Measurements from ENCODE around the gene PPFIA1.

The PPFIA1 gene

DNA sequence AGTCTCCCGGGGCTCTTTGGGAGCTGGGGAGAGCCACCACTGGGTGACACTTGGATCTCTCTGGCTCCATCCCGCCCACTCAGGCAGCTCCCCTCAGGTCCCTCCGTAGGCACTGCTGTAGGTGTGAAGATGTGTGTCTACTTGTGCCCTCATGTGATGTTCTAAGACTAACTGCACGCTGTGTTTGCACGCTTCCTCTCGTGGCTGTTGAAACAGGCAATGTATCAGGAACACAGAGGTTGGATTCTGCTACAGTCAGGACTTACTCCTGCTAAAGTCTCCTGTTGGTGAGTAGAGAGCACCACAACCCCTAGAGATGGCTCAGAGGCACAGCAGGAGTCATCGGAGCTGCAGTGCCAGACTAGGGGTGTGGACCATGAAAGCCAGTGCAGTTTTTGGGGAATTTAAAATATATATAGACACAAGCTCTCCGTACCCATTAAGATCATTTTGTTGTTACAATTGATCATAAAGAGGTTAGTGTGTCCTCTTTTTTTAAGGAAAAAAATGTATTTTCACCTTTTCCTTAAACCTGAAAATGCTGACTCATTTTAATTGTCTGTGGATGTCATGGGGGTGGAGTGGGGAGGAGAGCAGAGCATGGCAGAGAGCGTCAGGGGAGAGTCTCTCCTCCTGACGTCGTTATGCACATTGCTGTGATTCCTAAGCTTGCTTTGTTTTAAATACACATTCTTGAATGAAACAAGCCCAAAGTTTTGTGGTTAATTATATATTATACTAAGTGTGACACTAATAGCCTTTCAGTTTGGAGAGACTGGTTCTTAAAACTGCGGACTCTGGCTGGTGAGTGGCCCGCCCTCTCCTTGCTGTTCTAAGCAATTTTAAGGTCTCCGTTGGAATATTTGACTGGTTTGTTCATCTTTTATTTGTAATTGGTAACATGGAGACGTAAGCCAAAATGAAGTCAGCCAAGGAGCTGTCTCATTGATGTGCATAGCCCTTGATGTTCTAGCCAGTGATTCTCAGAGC lies 111.7 kb downstream of the PPFIA1 start:
- Histone ChIP-seq H4K91ac (ENCODE audit: low read depth, low read length) (no peak overlapping the region), H3K18ac (ENCODE audit: low read length) (no peak overlapping the region), H4K12ac (ENCODE audit: low read depth, low read length) (no peak overlapping the region), H2BK12ac (ENCODE audit: low read length) (no peak overlapping the region), H3K79me2 (ENCODE audit: control insufficient read depth, insufficient read depth, low read length, poor library complexity) (no peaks in the 10 kb centered on the region), H3K23ac (ENCODE audit: low read length) (no peak overlapping the region), H3K27me3 (ENCODE audit: insufficient read depth, low read length) (no peaks in the 10 kb centered on the region), H3K27ac (ENCODE audit: low read depth, low read length) (peak overlapping the region; percentile 4), H3K14ac (ENCODE audit: low read length) (no peak overlapping the region), H3K4ac (ENCODE audit: low read depth, low read length) (no peak overlapping the region), H3K79me1 (ENCODE audit: low read length) (no peaks in the 10 kb centered on the region), H3K4me2 (ENCODE audit: low read length) (no peak overlapping the region), H3K36me3 (ENCODE audit: control insufficient read depth in 1 of 2, insufficient read depth in 2 of 2, low read length in 2 of 2) (peaks cover 28 to 32% of the 10 kb centered on the region in 2 experiments), H3K9me3 (ENCODE audit: insufficient read depth, low read depth, low read length) (no peaks in the 10 kb centered on the region), H2AFZ (ENCODE audit: insufficient read depth, low read length, poor library complexity) (no peak overlapping the region), H2BK5ac (ENCODE audit: low read depth, low read length, poor library complexity) (no peak overlapping the region), H2BK120ac (ENCODE audit: insufficient read depth, low read length, poor library complexity) (no peak overlapping the region), H2AK5ac (ENCODE audit: low read length) (no peak overlapping the region), H3K9ac (ENCODE audit: low read length) (no peak overlapping the region), H3K4me1 (ENCODE audit: control insufficient read depth in 1 of 2, insufficient read depth in 2 of 2, low read length in 2 of 2) (peaks cover 0 to 3% of the 10 kb centered on the region in 2 experiments), H3K4me3 (ENCODE audit: low read depth, low read length) (no peak overlapping the region), H4K8ac (ENCODE audit: low read depth, low read length) (no peak overlapping the region)
- no CpG with 5 or more reads among the region's 15 CpGs for WGBS (ENCODE audit: extremely low coverage, insufficient coverage, insufficient read length)
- peak in 1 of 2 donors; percentile 38 for DNase-seq

- H2BK12ac ChIP-seq (ENCODE audit: low read length): no peak overlapping the region
- H3K9ac ChIP-seq (ENCODE audit: low read length): no peak overlapping the region
- H4K91ac ChIP-seq (ENCODE audit: low read depth, low read length): no peak overlapping the region
- no peak overlapping the region for H3K27ac ChIP-seq (ENCODE audit: low read depth, low read length)
- H3K14ac ChIP-seq (ENCODE audit: low read length): no peak overlapping the region
- no peak overlapping the region for H4K12ac ChIP-seq (ENCODE audit: low read depth, low read length)
- H3K27me3 ChIP-seq (ENCODE audit: insufficient read depth, low read length): no peaks in the 10 kb centered on the region
- H3K36me3 ChIP-seq (ENCODE audit: control insufficient read depth in 1 of 2, insufficient read depth in 2 of 2, low read length in 2 of 2): peaks cover 19 to 21% of the 10 kb centered on the region in 2 experiments
- H3K4me3 ChIP-seq (ENCODE audit: low read depth, low read length): no peak overlapping the region
- no peak overlapping the region for H3K23ac ChIP-seq (ENCODE audit: low read length)
- no peak overlapping the region for H3K4me2 ChIP-seq (ENCODE audit: low read length)
- H3K4me1 ChIP-seq (ENCODE audit: control insufficient read depth in 1 of 2, insufficient read depth in 2 of 2, low read length in 2 of 2): peaks cover 0 to 3% of the 10 kb centered on the region in 2 experiments
- no peak overlapping the region for H2AK5ac ChIP-seq (ENCODE audit: low read length)
- no peak for DNase-seq
- H3K79me2 ChIP-seq (ENCODE audit: control insufficient read depth, insufficient read depth, low read length, poor library complexity): no peaks in the 10 kb centered on the region
- no peak overlapping the region for H2AFZ ChIP-seq (ENCODE audit: insufficient read depth, low read length, poor library complexity)
- H3K18ac ChIP-seq (ENCODE audit: low read length): no peak overlapping the region
- WGBS (ENCODE audit: extremely low coverage, insufficient coverage, insufficient read length): no CpG with 5 or more reads among the region's 11 CpGs
- H3K9me3 ChIP-seq (ENCODE audit: insufficient read depth, low read depth, low read length): no peaks in the 10 kb centered on the region
- no peak overlapping the region for H3K4ac ChIP-seq (ENCODE audit: low read depth, low read length)
- no peak overlapping the region for H2BK120ac ChIP-seq (ENCODE audit: insufficient read depth, low read length, poor library complexity)
- no peak overlapping the region for H4K8ac ChIP-seq (ENCODE audit: low read depth, low read length)
- H2BK5ac ChIP-seq (ENCODE audit: low read depth, low read length, poor library complexity): no peak overlapping the region
- no peaks in the 10 kb centered on the region for H3K79me1 ChIP-seq (ENCODE audit: low read length)
Observed at GRCh38 chr11:70383664-70384565, 113.4 kb downstream of the PPFIA1 start.

- Histone ChIP-seq H3K9ac (ENCODE audit: low read length) (no peak overlapping the region), H3K14ac (ENCODE audit: low read length) (no peak overlapping the region), H2AK5ac (ENCODE audit: low read length) (no peak overlapping the region), H3K79me1 (ENCODE audit: low read length) (peaks cover 5% of the 10 kb centered on the region), H3K9me3 (ENCODE audit: insufficient read depth, low read depth, low read length) (no peaks in the 10 kb centered on the region), H3K4me3 (ENCODE audit: low read depth, low read length) (no peak overlapping the region), H3K27ac (ENCODE audit: low read depth, low read length) (no peak overlapping the region), H3K4me1 (ENCODE audit: control insufficient read depth in 1 of 2, insufficient read depth in 2 of 2, low read length in 2 of 2) (peaks cover 6 to 8% of the 10 kb centered on the region in 2 experiments), H4K12ac (ENCODE audit: low read depth, low read length) (no peak overlapping the region), H3K23ac (ENCODE audit: low read length) (no peak overlapping the region), H3K18ac (ENCODE audit: low read length) (no peak overlapping the region), H4K8ac (ENCODE audit: low read depth, low read length) (no peak overlapping the region), H3K4ac (ENCODE audit: low read depth, low read length) (no peak overlapping the region), H2BK120ac (ENCODE audit: insufficient read depth, low read length, poor library complexity) (no peak overlapping the region), H3K27me3 (ENCODE audit: insufficient read depth, low read length) (no peaks in the 10 kb centered on the region), H2AFZ (ENCODE audit: insufficient read depth, low read length, poor library complexity) (no peak overlapping the region), H3K4me2 (ENCODE audit: low read length) (no peak overlapping the region), H2BK5ac (ENCODE audit: low read depth, low read length, poor library complexity) (no peak overlapping the region), H3K36me3 (ENCODE audit: control insufficient read depth in 1 of 2, insufficient read depth in 2 of 2, low read length in 2 of 2) (peaks cover 18% of the 10 kb centered on the region in 2 experiments), H4K91ac (ENCODE audit: low read depth, low read length) (no peak overlapping the region), H3K79me2 (ENCODE audit: control insufficient read depth, insufficient read depth, low read length, poor library complexity) (no peaks in the 10 kb centered on the region), H2BK12ac (ENCODE audit: low read length) (no peak overlapping the region)
- WGBS (ENCODE audit: extremely low coverage, insufficient coverage, insufficient read length): no CpG with 5 or more reads among the region's 18 CpGs
- DNase-seq: no peak
Observed at GRCh38 chr11:70384566-70385152, 114.2 kb downstream of the PPFIA1 start.

- no peak overlapping the region for H3K4me2 ChIP-seq (ENCODE audit: low read length)
- no peak overlapping the region for H3K9ac ChIP-seq (ENCODE audit: low read length)
- H3K9me3 ChIP-seq (ENCODE audit: insufficient read depth, low read depth, low read length): no peaks in the 10 kb centered on the region
- no peak overlapping the region for H3K18ac ChIP-seq (ENCODE audit: low read length)
- no peak for DNase-seq
- no peaks in the 10 kb centered on the region for H3K79me2 ChIP-seq (ENCODE audit: control insufficient read depth, insufficient read depth, low read length, poor library complexity)
- H3K14ac ChIP-seq (ENCODE audit: low read length): no peak overlapping the region
- H3K23ac ChIP-seq (ENCODE audit: low read length): no peak overlapping the region
- H2AFZ ChIP-seq (ENCODE audit: insufficient read depth, low read length, poor library complexity): no peak overlapping the region
- peaks cover 10% of the 10 kb centered on the region for H3K79me1 ChIP-seq (ENCODE audit: low read length)
- no peak overlapping the region for H2BK120ac ChIP-seq (ENCODE audit: insufficient read depth, low read length, poor library complexity)
- WGBS (ENCODE audit: extremely low coverage, insufficient coverage, insufficient read length): no CpG with 5 or more reads among the region's 4 CpGs
- peaks cover 11 to 12% of the 10 kb centered on the region in 2 experiments for H3K4me1 ChIP-seq (ENCODE audit: control insufficient read depth in 1 of 2, insufficient read depth in 2 of 2, low read length in 2 of 2)
- H4K91ac ChIP-seq (ENCODE audit: low read depth, low read length): no peak overlapping the region
- no peaks in the 10 kb centered on the region for H3K27me3 ChIP-seq (ENCODE audit: insufficient read depth, low read length)
- no peak overlapping the region for H2BK12ac ChIP-seq (ENCODE audit: low read length)
- H3K4me3 ChIP-seq (ENCODE audit: low read depth, low read length): no peak overlapping the region
- peaks cover 13 to 15% of the 10 kb centered on the region in 2 experiments for H3K36me3 ChIP-seq (ENCODE audit: control insufficient read depth in 1 of 2, insufficient read depth in 2 of 2, low read length in 2 of 2)
- H2BK5ac ChIP-seq (ENCODE audit: low read depth, low read length, poor library complexity): no peak overlapping the region
- H3K4ac ChIP-seq (ENCODE audit: low read depth, low read length): no peak overlapping the region
- no peak overlapping the region for H3K27ac ChIP-seq (ENCODE audit: low read depth, low read length)
- no peak overlapping the region for H2AK5ac ChIP-seq (ENCODE audit: low read length)
- H4K12ac ChIP-seq (ENCODE audit: low read depth, low read length): no peak overlapping the region
- H4K8ac ChIP-seq (ENCODE audit: low read depth, low read length): no peak overlapping the region
Observed at GRCh38 chr11:70387564-70387963, 117.1 kb downstream of the PPFIA1 start.

Data from trophoblast cell (in vitro differentiated cells and primary cell).